Ectodermal cell (in vitro differentiated cells): ENCODE data around the gene SBDS.
"Not testable (repeated sequence)": the region's sequence is repeated elsewhere in the genome, so short reads cannot be mapped to it uniquely, and the experiment has no call there.

Experiments
- H3K27ac ChIP-seq: 2 replicates; pipeline ENCODE4 v1.7.0; 2013; ENCODE audit warnings: mild to moderate bottlenecking, low read depth, low read length; ENCODE audit not compliant: insufficient read depth, poor library complexity, severe bottlenecking
- H3K27me3 ChIP-seq: 2 replicates; pipeline ENCODE4 v1.7.0; 2013; ENCODE audit warnings: mild to moderate bottlenecking, low read length; ENCODE audit not compliant: insufficient read depth, control insufficient read depth, poor library complexity, severe bottlenecking
- H3K36me3 ChIP-seq: one replicate; pipeline ENCODE4 v1.7.0; 2013; ENCODE audit warnings: low read length; ENCODE audit not compliant: control insufficient read depth, insufficient read depth
- H3K4me1 ChIP-seq: one replicate; pipeline ENCODE4 v1.7.0; 2013; ENCODE audit warnings: low read length; ENCODE audit not compliant: control insufficient read depth, insufficient read depth
- H3K4me3 ChIP-seq: 2 replicates; pipeline ENCODE4 v1.7.0; 2013; ENCODE audit warnings: low read depth, low read length, control low read depth; ENCODE audit not compliant: insufficient read depth
- H3K9me3 ChIP-seq: 2 replicates; pipeline ENCODE4 v1.7.0; 2013; ENCODE audit warnings: mild to moderate bottlenecking, low read length, moderate library complexity; ENCODE audit not compliant: control insufficient read depth
- WGBS, 2 experiments: methylation state at CpG; one replicate each; pipeline ENCODE4 v1.1.7; 2013; ENCODE audit warnings: missing lambda C conversion rate in 2 of 2; 5-methylcytosine and 5-hydroxymethylcytosine counted together

SBDS gene

GRCh38 chr7:66994691-66995049 is 716 bp downstream of the SBDS start:
- H3K4me1 ChIP-seq, H3K9me3 ChIP-seq, H3K27me3 ChIP-seq: not testable (repeated sequence)
- 11 to 15% methylated on average over 9 of the region's 9 CpGs for WGBS, 2 experiments
- peak overlapping the region; percentile 71 for H3K4me3 ChIP-seq
- peak overlapping the region; percentile 89 for H3K27ac ChIP-seq
- H3K36me3 ChIP-seq: peaks cover 11% of the 10 kb centered on the region

GRCh38 chr7:66994051-66994450 is 1.3 kb downstream of the SBDS start:
- H3K4me3 ChIP-seq, H3K27me3 ChIP-seq, H3K4me1 ChIP-seq, H3K9me3 ChIP-seq, H3K27ac ChIP-seq: not testable (repeated sequence)
- WGBS, 2 experiments: 71 to 100% methylated on average over 1 to 3 of the region's 5 CpGs
- peaks cover 11% of the 10 kb centered on the region for H3K36me3 ChIP-seq

DNA sequence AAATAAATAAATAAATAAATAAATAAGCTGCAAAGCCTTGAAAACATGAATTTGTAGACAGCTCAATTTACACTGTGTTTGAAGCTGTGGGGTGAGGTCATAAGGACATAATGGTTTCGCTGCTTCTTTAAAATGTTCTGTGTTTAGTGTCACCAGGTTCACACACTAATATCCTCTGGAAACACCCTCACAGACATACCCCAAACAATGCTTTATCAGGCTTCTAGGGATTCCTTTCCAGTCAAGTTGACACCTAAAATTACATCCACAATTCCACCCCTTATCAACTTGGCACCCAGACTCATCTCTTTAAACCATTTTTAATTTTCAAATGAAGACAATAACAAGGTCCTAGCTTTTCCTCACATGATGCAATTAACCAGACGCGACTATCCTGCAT is 5.8 kb downstream of the SBDS start:
- peaks cover 11% of the 10 kb centered on the region for H3K36me3 ChIP-seq
- H3K4me1 ChIP-seq, H3K27me3 ChIP-seq, H3K27ac ChIP-seq, H3K4me3 ChIP-seq, H3K9me3 ChIP-seq: not testable (repeated sequence)
- 83% methylated on average over 1 of the region's 3 CpGs; no CpG with 5 or more reads in 1 of the 2 experiments for WGBS, 2 experiments

DNA sequence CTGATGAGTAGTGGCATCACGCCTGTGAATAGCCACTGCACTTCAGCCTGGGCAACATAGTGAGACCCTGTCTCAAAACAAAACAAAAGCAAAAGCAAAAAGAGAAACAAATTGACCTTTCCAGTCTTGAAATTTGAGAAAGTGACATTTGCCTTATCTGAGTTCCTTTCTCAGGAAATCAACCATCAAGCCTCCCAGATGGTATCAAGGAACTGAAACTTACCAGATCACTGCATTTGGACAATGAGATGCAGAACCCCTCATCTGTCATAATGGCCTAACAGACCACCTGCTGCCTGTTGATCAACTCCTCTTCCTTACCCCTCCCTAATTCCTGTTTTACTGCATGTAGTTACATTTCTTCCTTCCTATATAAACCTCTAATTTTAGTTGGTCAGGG is 15.1 kb downstream of the SBDS start:
- WGBS, 2 experiments: 87 to 100% methylated on average over 1 of the region's 1 CpG
- H3K36me3 ChIP-seq, H3K27me3 ChIP-seq, H3K27ac ChIP-seq, H3K4me3 ChIP-seq, H3K9me3 ChIP-seq, H3K4me1 ChIP-seq: not testable (repeated sequence)

DNA sequence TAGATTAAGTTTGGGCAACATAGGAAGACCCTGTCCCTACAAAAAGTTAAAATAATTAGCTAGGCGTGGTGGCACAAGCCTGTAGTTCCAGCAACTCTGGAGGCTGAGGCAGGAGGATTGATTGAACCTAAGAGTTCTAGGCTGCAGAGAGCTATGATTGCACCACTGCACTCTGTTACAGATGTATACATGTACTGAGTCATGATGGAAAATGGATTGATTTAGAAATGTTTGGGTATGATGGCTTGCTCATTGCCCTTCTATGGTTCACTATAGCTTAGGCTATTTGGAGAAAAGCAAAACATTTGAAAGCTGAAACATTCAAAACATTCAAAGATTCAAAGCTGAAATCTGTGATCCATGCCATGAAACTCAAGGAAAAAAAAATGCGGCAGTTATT is 16.4 kb downstream of the SBDS start:
- not testable (repeated sequence) for H3K27me3 ChIP-seq, H3K4me1 ChIP-seq, H3K9me3 ChIP-seq, H3K36me3 ChIP-seq, H3K4me3 ChIP-seq, H3K27ac ChIP-seq
- 97% methylated on average over 2 of the region's 2 CpGs for WGBS, 2 experiments

DNA sequence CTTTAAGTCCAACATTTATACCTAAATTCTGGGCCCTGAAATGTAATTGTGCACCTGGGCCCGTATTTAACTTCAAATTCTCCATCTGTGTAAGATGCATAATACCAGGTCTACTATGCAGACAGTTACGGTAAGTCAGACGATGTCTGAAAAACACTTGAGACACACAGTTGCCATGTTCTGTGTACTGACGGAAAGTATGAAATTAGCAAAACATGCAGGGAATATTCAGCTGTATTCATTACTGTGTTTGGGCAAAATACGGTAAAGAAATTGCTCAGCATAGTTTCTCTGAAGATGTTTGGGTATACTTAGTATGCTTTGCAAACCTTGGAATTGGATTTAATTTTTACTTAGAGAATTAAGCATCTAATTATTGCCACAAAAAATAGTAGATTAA is 17.1 kb downstream of the SBDS start:
- not testable (repeated sequence) for H3K27ac ChIP-seq, H3K4me1 ChIP-seq, H3K27me3 ChIP-seq, H3K36me3 ChIP-seq, H3K4me3 ChIP-seq, H3K9me3 ChIP-seq
- 100% methylated on average over 2 of the region's 5 CpGs; no CpG with 5 or more reads in 1 of the 2 experiments for WGBS, 2 experiments

- Histone ChIP-seq H3K4me3 (no peak overlapping the region), H3K9me3 (no peaks in the 10 kb centered on the region), H3K27ac (no peak overlapping the region), H3K27me3 (no peaks in the 10 kb centered on the region), H3K4me1 (no peaks in the 10 kb centered on the region), H3K36me3 (no peaks in the 10 kb centered on the region)
- WGBS, 2 experiments: 93 to 94% methylated on average over 15 of the region's 15 CpGs
Measured at GRCh38 chr7:66974986-66975590, 20.3 kb downstream of the SBDS start.

GRCh38 chr7:66970310-66970709 is 25.1 kb downstream of the SBDS start:
- no peak overlapping the region for H3K27ac ChIP-seq
- H3K36me3 ChIP-seq: no peaks in the 10 kb centered on the region
- 81 to 87% methylated on average over 5 of the region's 5 CpGs for WGBS, 2 experiments
- no peak overlapping the region for H3K4me3 ChIP-seq
- no peaks in the 10 kb centered on the region for H3K9me3 ChIP-seq
- H3K27me3 ChIP-seq: no peaks in the 10 kb centered on the region
- H3K4me1 ChIP-seq: no peaks in the 10 kb centered on the region

DNA sequence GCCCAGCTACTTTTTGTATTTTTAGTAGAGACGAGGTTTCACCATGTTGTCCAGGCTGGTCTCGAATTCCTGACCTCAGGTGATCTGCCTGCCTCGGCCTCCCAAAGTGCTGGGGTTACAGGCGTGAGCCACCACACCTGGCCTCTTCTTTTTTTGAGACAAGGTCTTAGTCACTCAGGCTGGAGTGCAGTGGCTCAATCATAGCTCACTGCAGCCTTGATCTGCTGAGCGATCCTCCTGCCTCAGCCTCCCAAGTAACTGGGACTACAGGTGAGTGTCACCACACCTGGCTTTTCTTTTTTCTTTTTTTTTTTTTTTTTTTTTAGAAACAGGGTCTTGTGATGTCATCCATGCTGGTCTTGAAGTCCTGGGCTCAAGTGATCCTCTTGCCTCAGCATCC is 26.4 kb downstream of the SBDS start:
- H3K36me3 ChIP-seq, H3K27ac ChIP-seq, H3K4me1 ChIP-seq, H3K27me3 ChIP-seq, H3K9me3 ChIP-seq, H3K4me3 ChIP-seq: not testable (repeated sequence)
- WGBS, 2 experiments: 93% methylated on average over 5 of the region's 5 CpGs

GRCh38 chr7:66967029-66967428 is 28.4 kb downstream of the SBDS start:
- WGBS, 2 experiments: 90 to 91% methylated on average over 6 of the region's 6 CpGs
- Histone ChIP-seq H3K4me1 (no peaks in the 10 kb centered on the region), H3K4me3 (no peak overlapping the region), H3K27ac (no peak overlapping the region), H3K9me3 (no peaks in the 10 kb centered on the region), H3K36me3 (no peaks in the 10 kb centered on the region), H3K27me3 (no peaks in the 10 kb centered on the region)

DNA sequence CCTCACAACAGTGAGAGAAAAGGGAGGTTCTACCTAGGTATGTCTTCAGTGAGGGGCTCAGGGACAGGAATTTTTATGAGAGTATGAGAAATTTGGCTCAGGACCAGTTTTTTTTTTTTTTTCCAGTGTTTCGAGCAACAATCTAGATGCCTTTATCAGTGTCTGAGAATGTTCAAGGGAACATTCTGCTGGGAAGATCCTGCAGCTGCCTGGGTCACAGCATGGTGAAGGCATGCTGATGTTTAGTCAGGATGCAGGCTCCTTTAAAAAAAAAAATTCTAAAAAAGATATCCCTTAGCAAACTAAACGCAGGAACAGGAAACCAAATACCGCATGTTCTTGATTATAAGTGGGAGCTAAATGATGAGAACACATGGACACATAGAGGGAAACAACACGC is 31.0 kb downstream of the SBDS start:
- Histone ChIP-seq H3K4me3 (no peak overlapping the region), H3K9me3 (no peaks in the 10 kb centered on the region), H3K4me1 (no peaks in the 10 kb centered on the region), H3K27ac (no peak overlapping the region), H3K27me3 (no peaks in the 10 kb centered on the region), H3K36me3 (no peaks in the 10 kb centered on the region)
- 95 to 97% methylated on average over 4 of the region's 4 CpGs for WGBS, 2 experiments
